Measurements from ENCODE around the gene KIAA0232.

KIAA0232 gene, protein sequence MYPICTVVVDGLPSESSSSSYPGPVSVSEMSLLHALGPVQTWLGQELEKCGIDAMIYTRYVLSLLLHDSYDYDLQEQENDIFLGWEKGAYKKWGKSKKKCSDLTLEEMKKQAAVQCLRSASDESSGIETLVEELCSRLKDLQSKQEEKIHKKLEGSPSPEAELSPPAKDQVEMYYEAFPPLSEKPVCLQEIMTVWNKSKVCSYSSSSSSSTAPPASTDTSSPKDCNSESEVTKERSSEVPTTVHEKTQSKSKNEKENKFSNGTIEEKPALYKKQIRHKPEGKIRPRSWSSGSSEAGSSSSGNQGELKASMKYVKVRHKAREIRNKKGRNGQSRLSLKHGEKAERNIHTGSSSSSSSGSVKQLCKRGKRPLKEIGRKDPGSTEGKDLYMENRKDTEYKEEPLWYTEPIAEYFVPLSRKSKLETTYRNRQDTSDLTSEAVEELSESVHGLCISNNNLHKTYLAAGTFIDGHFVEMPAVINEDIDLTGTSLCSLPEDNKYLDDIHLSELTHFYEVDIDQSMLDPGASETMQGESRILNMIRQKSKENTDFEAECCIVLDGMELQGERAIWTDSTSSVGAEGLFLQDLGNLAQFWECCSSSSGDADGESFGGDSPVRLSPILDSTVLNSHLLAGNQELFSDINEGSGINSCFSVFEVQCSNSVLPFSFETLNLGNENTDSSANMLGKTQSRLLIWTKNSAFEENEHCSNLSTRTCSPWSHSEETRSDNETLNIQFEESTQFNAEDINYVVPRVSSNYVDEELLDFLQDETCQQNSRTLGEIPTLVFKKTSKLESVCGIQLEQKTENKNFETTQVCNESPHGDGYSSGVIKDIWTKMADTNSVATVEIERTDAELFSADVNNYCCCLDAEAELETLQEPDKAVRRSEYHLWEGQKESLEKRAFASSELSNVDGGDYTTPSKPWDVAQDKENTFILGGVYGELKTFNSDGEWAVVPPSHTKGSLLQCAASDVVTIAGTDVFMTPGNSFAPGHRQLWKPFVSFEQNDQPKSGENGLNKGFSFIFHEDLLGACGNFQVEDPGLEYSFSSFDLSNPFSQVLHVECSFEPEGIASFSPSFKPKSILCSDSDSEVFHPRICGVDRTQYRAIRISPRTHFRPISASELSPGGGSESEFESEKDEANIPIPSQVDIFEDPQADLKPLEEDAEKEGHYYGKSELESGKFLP (N-terminal part only)

GRCh38 chr4:6782147-6782845 is at the start of gene KIAA0232:
Gene KIAA0232, plus strand, starts transcription at chr4:6782727. Its CDS starts 41,727 bp downstream, at chr4:6824454.
- H3K36me3 ChIP-seq (ENCODE audit: control insufficient read depth, low read depth, low read length): peaks cover 2% of the 10 kb centered on the region
- H3K27me3 ChIP-seq (ENCODE audit: control insufficient read depth, insufficient read depth, low read length): peaks cover 12% of the 10 kb centered on the region
- no peak within 1 kb of the TSS for H3K27ac ChIP-seq (ENCODE audit: low read length)
- H3K9ac ChIP-seq (ENCODE audit: low read length): peak within 1 kb of the TSS; percentile 88
- H3K4me3 ChIP-seq (ENCODE audit: low read length): peak within 1 kb of the TSS; percentile 86
- no peaks in the 10 kb centered on the region for H3K9me3 ChIP-seq (ENCODE audit: control insufficient read depth, low read depth, low read length)
- peaks cover 34% of the 10 kb centered on the region for H3K4me1 ChIP-seq (ENCODE audit: control insufficient read depth, low read depth, low read length)

DNA sequence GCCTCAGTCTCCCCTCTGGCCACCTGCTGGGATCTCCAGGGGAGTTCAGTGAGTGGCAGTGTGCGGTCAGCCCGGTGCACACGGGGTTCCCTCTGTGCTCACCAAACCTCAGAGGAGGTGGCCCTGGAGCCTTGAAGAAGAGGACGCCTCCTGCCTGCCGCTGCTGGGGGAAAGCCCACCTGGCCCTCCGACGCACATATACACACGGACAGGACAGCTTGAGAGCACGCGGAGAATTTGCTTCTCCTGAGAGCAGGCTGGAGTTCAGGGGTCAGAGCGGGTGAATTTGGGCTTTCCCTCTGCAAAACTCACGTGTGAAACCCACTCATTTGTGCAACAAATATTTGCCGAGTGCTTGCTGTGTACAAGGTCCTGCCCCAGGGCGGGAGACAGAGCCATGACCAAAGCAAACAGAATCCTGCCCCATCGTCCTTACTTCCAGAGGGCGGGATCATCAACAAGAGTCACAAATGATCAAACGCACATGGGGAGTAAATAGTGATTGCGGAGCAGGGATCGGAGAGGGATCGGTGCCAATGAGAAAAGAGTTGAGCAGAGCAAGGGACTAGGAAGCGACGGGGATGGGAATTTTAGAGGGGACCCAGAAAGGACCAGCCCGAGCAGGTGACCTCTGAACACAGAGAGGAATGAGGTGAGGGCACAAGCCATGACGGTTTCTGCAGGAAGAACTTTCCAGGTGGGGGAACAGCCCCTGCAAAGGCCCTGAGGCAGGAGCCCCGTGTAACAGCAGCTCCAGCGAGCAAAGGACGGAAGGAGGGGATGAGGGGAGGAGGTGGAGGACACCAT is 49.0 kb upstream of the KIAA0232 start:
- Histone ChIP-seq H3K9ac (ENCODE audit: low read length) (no peak overlapping the region), H3K4me1 (ENCODE audit: control insufficient read depth, low read depth, low read length) (peaks cover 5% of the 10 kb centered on the region), H3K9me3 (ENCODE audit: control insufficient read depth, low read depth, low read length) (no peaks in the 10 kb centered on the region), H3K36me3 (ENCODE audit: control insufficient read depth, low read depth, low read length) (no peaks in the 10 kb centered on the region), H3K4me3 (ENCODE audit: low read length) (no peak overlapping the region), H3K27ac (ENCODE audit: low read length) (no peak overlapping the region), H3K27me3 (ENCODE audit: control insufficient read depth, insufficient read depth, low read length) (no peaks in the 10 kb centered on the region)

GRCh38 chr4:6734165-6734786 is 48.3 kb upstream of the KIAA0232 start:
- no peak overlapping the region for H3K27ac ChIP-seq (ENCODE audit: low read length)

DNA sequence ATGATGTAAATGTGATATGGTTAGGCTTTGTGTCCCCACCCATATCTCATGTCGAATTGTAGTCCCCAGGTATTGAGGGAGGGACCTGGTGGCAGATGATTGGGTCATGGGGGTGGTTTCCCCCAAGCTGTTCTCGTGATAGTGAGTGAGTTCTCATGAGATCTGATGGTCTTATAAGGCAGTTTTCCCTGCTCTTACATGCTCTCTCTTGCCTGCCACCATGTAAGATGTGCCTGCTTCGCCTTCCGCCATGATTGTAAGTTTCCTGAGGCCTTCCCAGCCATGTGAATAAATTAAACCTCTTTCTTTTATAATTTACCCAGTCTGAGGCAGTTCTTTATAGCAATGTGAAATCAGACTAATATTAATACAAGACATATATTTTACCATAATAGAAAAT is 42.6 kb upstream of the KIAA0232 start:
- Histone ChIP-seq H3K4me3 (ENCODE audit: low read length) (no peak overlapping the region), H3K27me3 (ENCODE audit: control insufficient read depth, insufficient read depth, low read length) (no peaks in the 10 kb centered on the region), H3K9me3 (ENCODE audit: control insufficient read depth, low read depth, low read length) (no peaks in the 10 kb centered on the region), H3K9ac (ENCODE audit: low read length) (no peak overlapping the region), H3K36me3 (ENCODE audit: control insufficient read depth, low read depth, low read length) (no peaks in the 10 kb centered on the region), H3K4me1 (ENCODE audit: control insufficient read depth, low read depth, low read length) (no peaks in the 10 kb centered on the region), H3K27ac (ENCODE audit: low read length) (no peak overlapping the region)

More at GRCh38 chr4:6734165-6734786, 48.3 kb upstream of the KIAA0232 start:
- H3K4me1 ChIP-seq (ENCODE audit: control insufficient read depth, low read depth, low read length): peaks cover 5% of the 10 kb centered on the region
- H3K9ac ChIP-seq (ENCODE audit: low read length): no peak overlapping the region
- no peaks in the 10 kb centered on the region for H3K27me3 ChIP-seq (ENCODE audit: control insufficient read depth, insufficient read depth, low read length)
- no peaks in the 10 kb centered on the region for H3K9me3 ChIP-seq (ENCODE audit: control insufficient read depth, low read depth, low read length)
- no peaks in the 10 kb centered on the region for H3K36me3 ChIP-seq (ENCODE audit: control insufficient read depth, low read depth, low read length)
- no peak overlapping the region for H3K4me3 ChIP-seq (ENCODE audit: low read length)

DNA sequence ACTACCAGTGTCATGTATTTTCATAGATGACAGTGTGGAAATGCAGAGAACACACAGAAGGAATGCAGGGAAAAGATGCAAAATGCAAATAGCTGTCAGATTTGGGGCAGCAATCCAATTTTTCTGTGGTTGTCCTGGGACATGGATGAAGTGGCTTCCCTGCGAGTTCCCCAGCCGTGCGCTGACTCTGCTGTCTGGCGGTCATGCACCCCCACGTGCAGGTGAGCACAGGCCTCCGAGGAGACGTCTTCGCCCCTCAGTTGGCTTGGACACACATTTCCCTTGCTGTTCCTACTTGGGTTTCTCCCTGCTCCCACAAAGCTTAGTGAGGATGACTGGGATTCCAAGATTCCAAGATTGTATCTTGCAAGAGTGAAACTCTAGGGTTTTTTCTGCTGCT is 42.2 kb upstream of the KIAA0232 start:
- no peaks in the 10 kb centered on the region for H3K4me1 ChIP-seq (ENCODE audit: control insufficient read depth, low read depth, low read length)
- no peak overlapping the region for H3K4me3 ChIP-seq (ENCODE audit: low read length)
- no peaks in the 10 kb centered on the region for H3K27me3 ChIP-seq (ENCODE audit: control insufficient read depth, insufficient read depth, low read length)

DNA sequence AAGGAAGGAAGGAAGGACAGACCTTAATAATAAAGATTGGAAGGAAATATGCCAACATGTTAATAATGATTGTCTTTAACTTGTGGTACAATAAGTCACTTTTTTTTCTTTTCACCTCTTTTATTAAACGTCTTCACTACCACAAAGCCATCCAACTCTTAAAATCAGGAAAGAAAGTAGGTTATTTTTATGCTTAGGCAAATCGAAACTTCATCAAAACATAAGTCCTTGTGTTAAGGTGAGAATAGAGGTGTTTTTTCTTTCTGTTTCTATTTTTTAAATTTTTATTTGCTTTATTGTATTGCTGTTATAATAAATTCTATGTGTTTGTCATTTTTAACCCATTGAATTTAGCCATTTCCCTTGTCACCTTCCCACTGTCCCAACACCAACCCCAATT is 40.0 kb upstream of the KIAA0232 start:
- no peaks in the 10 kb centered on the region for H3K4me1 ChIP-seq (ENCODE audit: control insufficient read depth, low read depth, low read length)
- H3K9me3 ChIP-seq (ENCODE audit: control insufficient read depth, low read depth, low read length): no peaks in the 10 kb centered on the region
- no peaks in the 10 kb centered on the region for H3K36me3 ChIP-seq (ENCODE audit: control insufficient read depth, low read depth, low read length)
- H3K27ac ChIP-seq (ENCODE audit: low read length): no peak overlapping the region
- no peak overlapping the region for H3K9ac ChIP-seq (ENCODE audit: low read length)
- no peak overlapping the region for H3K4me3 ChIP-seq (ENCODE audit: low read length)
- H3K27me3 ChIP-seq (ENCODE audit: control insufficient read depth, insufficient read depth, low read length): no peaks in the 10 kb centered on the region

More for the DNA sequence above, 42.2 kb upstream of the KIAA0232 start:
- Histone ChIP-seq H3K27ac (ENCODE audit: low read length) (no peak overlapping the region), H3K9me3 (ENCODE audit: control insufficient read depth, low read depth, low read length) (no peaks in the 10 kb centered on the region), H3K9ac (ENCODE audit: low read length) (no peak overlapping the region), H3K36me3 (ENCODE audit: control insufficient read depth, low read depth, low read length) (no peaks in the 10 kb centered on the region)

DNA sequence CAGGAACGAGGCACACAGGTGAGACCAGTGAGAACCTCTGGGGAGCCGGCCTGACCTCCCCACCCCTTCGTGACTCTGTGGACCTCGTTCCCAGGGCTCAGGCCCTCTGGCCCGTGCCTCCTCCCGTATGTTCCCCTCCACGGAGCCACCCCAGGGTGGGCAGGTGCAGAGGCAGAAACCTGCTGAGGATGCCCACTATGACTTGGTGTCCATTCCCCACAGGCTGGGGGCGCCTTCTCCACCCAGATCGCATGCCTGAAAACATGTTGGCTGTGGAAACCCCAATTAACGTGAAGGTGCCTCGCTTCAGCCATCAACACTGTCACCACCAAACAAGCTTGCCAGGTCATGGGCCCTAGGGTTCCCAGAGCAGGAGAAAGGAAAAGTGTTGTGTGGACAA is 39.5 kb upstream of the KIAA0232 start:
- H3K27ac ChIP-seq (ENCODE audit: low read length): no peak overlapping the region
- no peaks in the 10 kb centered on the region for H3K36me3 ChIP-seq (ENCODE audit: control insufficient read depth, low read depth, low read length)
- no peak overlapping the region for H3K9ac ChIP-seq (ENCODE audit: low read length)
- no peak overlapping the region for H3K4me3 ChIP-seq (ENCODE audit: low read length)
- H3K9me3 ChIP-seq (ENCODE audit: control insufficient read depth, low read depth, low read length): no peaks in the 10 kb centered on the region
- H3K27me3 ChIP-seq (ENCODE audit: control insufficient read depth, insufficient read depth, low read length): no peaks in the 10 kb centered on the region
- H3K4me1 ChIP-seq (ENCODE audit: control insufficient read depth, low read depth, low read length): no peaks in the 10 kb centered on the region

DNA sequence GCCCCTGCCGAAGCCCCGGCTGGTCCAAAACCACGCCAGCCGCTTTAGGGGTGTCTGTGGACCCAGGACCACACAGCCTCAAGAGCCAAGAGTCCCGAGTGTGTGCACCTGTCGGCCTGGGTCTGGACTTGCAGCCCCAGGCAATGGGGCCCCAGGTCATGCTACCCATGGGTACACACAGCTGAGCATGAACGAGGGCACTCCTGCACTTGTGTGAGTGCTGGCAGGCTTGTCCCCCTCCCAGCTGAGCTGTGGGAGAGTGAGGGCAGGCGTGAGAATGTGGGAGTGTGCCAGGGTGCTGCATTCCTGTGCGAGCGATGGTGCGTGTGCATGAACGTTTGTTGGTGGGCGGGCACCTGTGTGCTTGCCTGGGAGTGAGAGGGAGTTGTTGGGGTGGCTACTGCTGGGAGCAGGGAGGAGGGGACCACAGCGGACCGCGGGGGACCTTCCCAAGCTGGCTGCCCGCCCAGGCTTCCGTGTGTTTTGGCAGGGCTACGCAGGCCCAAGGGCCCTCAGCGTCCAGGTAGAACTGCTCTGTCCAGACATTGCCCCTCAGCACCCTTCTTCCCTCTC is 35.7 kb upstream of the KIAA0232 start:
- Histone ChIP-seq H3K9me3 (ENCODE audit: control insufficient read depth, low read depth, low read length) (no peaks in the 10 kb centered on the region), H3K27me3 (ENCODE audit: control insufficient read depth, insufficient read depth, low read length) (no peaks in the 10 kb centered on the region), H3K27ac (ENCODE audit: low read length) (no peak overlapping the region), H3K4me3 (ENCODE audit: low read length) (no peak overlapping the region), H3K4me1 (ENCODE audit: control insufficient read depth, low read depth, low read length) (no peaks in the 10 kb centered on the region), H3K36me3 (ENCODE audit: control insufficient read depth, low read depth, low read length) (no peaks in the 10 kb centered on the region), H3K9ac (ENCODE audit: low read length) (no peak overlapping the region)

GRCh38 chr4:6747294-6748051 is 35.1 kb upstream of the KIAA0232 start:
- Histone ChIP-seq H3K9ac (ENCODE audit: low read length) (no peak overlapping the region), H3K4me3 (ENCODE audit: low read length) (no peak overlapping the region), H3K36me3 (ENCODE audit: control insufficient read depth, low read depth, low read length) (no peaks in the 10 kb centered on the region), H3K27ac (ENCODE audit: low read length) (no peak overlapping the region), H3K27me3 (ENCODE audit: control insufficient read depth, insufficient read depth, low read length) (no peaks in the 10 kb centered on the region), H3K4me1 (ENCODE audit: control insufficient read depth, low read depth, low read length) (no peaks in the 10 kb centered on the region), H3K9me3 (ENCODE audit: control insufficient read depth, low read depth, low read length) (no peaks in the 10 kb centered on the region)
